Heart right ventricle (tissue), 16 donors: Measurements from ENCODE around the gene MSH4. TPM values are rescaled to one million over a fixed set of nuclear protein-coding genes. Genes with fewer than 3 reads are reported as not detected.

Experiments used
- ATAC-seq, 8 donors: fragments of 200-7000 bp; cut with Tn5 transposase; one replicate each; pipeline ENCODE4 v1.9.1; 2020; ENCODE audit warnings: mild to moderate bottlenecking in 8 of 8, moderate library complexity in 8 of 8, moderate number of reproducible peaks in 1 of 8
- DNase-seq, 2 donors: peaks; one replicate each; pipeline ENCODE4 v3.0.0-alpha.2; 2020
- H3K27ac ChIP-seq, 10 donors: fragments of 200-600 bp; sonication (generic) in 2 of 10; one replicate each; pipeline versions ENCODE4 v1.5.0 to v1.8.0; 2020 to 2022; ENCODE audit warnings: mild to moderate bottlenecking in 3 of 10
- H3K27me3 ChIP-seq, 7 donors: fragments of 200-600 bp; one replicate each; pipeline ENCODE4 v1.8.0; 2021 to 2022; ENCODE audit warnings: mild to moderate bottlenecking in 2 of 7
- H3K36me3 ChIP-seq, 9 donors: fragments of 200-600 bp; sonication (generic) in 1 of 9; one replicate each; pipeline versions ENCODE4 v1.5.0 to v1.8.0; 2020 to 2022; ENCODE audit warnings: mild to moderate bottlenecking in 2 of 9
- H3K4me1 ChIP-seq, 9 donors: fragments of 200-600 bp; sonication (generic) in 1 of 9; one replicate each; pipeline versions ENCODE4 v1.5.0 to v1.8.0; 2020 to 2022; ENCODE audit warnings: mild to moderate bottlenecking in 4 of 9
- H3K4me3 ChIP-seq, 10 donors: fragments of 200-600 bp; sonication (generic) in 2 of 10; one replicate each; pipeline versions ENCODE4 v1.5.0 to v1.8.0; 2020 to 2022; ENCODE audit warnings: mild to moderate bottlenecking in 7 of 10, moderate library complexity in 2 of 10
- H3K9me3 ChIP-seq, 11 donors: fragments of 200-600 bp in 10 of 11; sonication (generic) in 2 of 11; one replicate each; pipeline versions ENCODE4 v1.5.0 to v1.8.0; 2013 to 2022; ENCODE audit warnings: mild to moderate bottlenecking in 2 of 11, control low read depth in 1 of 11, moderate library complexity in 1 of 11
- WGBS, 2 donors: extraction: QIAGEN DNeasy Blood & Tissue Kit; methylation state at CpG; one replicate each; pipeline ENCODE4 v1.1.7; 2013; ENCODE audit warnings: inconsistent platforms in 1 of 2; 5-methylcytosine and 5-hydroxymethylcytosine counted together
- intact Hi-C, 10 donors: fragments of 100-400 bp; cut with DNase I; formaldehyde crosslinking; loops; one replicate each; pipeline versions ENCODE4 v1.11.1 to v1.14.2; 2022
- polyA plus RNA-seq, 2 donors: library from polyadenylated mRNA; stranded (reverse); fragments of 200-250 nt; gene quantifications; one replicate each; pipeline ENCODE4 v1.2.3, GENCODE V29; 2013
- total RNA-seq, 10 donors: library from RNA; stranded (reverse); fragmentation: NEBNext Ultra II Directional in 3 of 10; extraction: Animal tissue kit (Norgen Biotek cat#: 25700) in 3 of 10; gene quantifications; one replicate each; pipeline versions ENCODE4 v1.2.1 to v1.2.4, GENCODE V29; 2021 to 2023
- TF ChIP-seq, protein P1 (sequence below), 9 donors: fragments of 200-600 bp; sonication (generic) in 2 of 9; IDR thresholded peaks; one replicate each; pipeline versions ENCODE4 v1.5.0 to v1.8.0; 2021 to 2022; ENCODE audit warnings: antibody characterized with exemption in 9 of 9, mild to moderate bottlenecking in 5 of 9, moderate library complexity in 1 of 9
- donor health status: Arrhythmogenic right ventricular cardiomyopathy.
- donor health status: ischemic (EF 13 %, LVEDD 7.1; RV severe dilation, severe dysfunction).
- donor health status: healthy with polysubstance abuse.
- donor health status: DM: no; HTN: yes; CAD: no.
- donor health status: DM: no; HTN: no; CAD: no.
- donor health status: ischemic (EF 25% LVEDD 6.9; RV normal size, moderate dysfunction).
- donor health status: ischemic (EF 25% LVEDD 5.7; RV mildly dilated, moderate dysfunction).
- donor health status: healthy.
- donor health status: DM: yes; HTN: yes; CAD: no.
- donor health status: Ischemic cardiomyopathy.
- donor health status: ischemic (EF 35%, LVEDD 5.7; RV mildly dilated, moderate dysfunction).
- donor health status: nonischemic (EF 11% LVEDD 7.7; RV severe dilation, severe dysfunction).
- donor health status: DM: yes; HTN: yes; CAD: no.
- donor health status: PGD.
- donor health status: ischemic (EF 29% LVEDD 5.4; RV normal size, mild dysfunction).
- donor health status: nonischemic (EF 23%, LVEDD 6.1; RV moderate dilation, normal function).

MSH4 gene
- total and polyA plus RNA-seq, 12 donors = 0.12 to 0.88 (median 0.33) TPM

DNA sequence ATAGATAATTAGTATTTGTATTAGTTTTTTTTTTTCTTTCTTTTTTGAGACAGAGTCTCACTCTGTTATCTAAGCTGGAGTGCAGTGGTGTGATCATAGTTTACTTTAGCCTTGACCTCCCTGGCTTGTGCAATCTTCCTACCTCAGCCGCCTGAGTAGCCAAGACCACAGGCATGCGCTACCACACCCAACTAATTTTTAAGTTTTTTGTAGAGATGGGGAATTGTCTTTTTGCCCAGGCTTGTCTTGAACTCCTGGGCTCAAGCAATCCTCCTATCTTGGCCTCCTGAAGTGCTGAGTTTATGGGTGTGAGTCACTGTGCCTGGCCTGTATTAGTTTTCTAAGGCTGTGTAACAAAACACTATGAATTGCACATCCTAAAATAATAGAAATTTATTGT lies 58.3 kb downstream of the MSH4 start:
- intact Hi-C loops = no loop called here
- Histone ChIP-seq H3K27me3 (no peaks in the 10 kb centered on the region), H3K36me3 (no peaks in the 10 kb centered on the region), H3K4me3 (no peak overlapping the region), H3K9me3 (no peaks in the 10 kb centered on the region), H3K4me1 (no peaks in the 10 kb centered on the region), H3K27ac (no peak overlapping the region)
- no peak for DNase-seq
- TF ChIP-seq, protein P1, sequence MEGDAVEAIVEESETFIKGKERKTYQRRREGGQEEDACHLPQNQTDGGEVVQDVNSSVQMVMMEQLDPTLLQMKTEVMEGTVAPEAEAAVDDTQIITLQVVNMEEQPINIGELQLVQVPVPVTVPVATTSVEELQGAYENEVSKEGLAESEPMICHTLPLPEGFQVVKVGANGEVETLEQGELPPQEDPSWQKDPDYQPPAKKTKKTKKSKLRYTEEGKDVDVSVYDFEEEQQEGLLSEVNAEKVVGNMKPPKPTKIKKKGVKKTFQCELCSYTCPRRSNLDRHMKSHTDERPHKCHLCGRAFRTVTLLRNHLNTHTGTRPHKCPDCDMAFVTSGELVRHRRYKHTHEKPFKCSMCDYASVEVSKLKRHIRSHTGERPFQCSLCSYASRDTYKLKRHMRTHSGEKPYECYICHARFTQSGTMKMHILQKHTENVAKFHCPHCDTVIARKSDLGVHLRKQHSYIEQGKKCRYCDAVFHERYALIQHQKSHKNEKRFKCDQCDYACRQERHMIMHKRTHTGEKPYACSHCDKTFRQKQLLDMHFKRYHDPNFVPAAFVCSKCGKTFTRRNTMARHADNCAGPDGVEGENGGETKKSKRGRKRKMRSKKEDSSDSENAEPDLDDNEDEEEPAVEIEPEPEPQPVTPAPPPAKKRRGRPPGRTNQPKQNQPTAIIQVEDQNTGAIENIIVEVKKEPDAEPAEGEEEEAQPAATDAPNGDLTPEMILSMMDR (IDR thresholded peaks at IDR 0.05) = no peak
- 78 to 79% methylated on average over 2 of the region's 2 CpGs for WGBS, 2 donors
- no peak for ATAC-seq

DNA sequence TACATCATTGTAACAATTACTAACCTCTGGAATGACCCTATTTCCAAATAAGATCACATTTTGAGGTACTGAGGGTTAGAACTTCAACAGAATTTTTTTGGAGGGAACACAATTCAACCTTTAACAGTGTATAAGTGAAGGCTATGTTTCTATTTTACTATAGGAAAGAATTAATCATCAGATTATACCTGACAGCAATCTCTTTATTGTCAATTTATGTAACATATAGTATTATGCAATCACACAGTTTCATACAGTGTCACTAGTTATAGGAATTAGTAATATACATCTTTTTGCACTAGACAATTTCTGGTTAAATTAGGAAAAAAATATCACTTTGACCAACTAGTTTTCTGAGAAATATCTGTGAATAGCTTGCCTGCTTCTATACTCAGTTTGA lies 59.1 kb downstream of the MSH4 start:
- TF ChIP-seq, protein P1 (IDR thresholded peaks at IDR 0.05) = no peak
- Histone ChIP-seq H3K4me1 (no peaks in the 10 kb centered on the region), H3K27me3 (no peaks in the 10 kb centered on the region), H3K4me3 (no peak overlapping the region), H3K27ac (no peak overlapping the region), H3K36me3 (no peaks in the 10 kb centered on the region), H3K9me3 (no peaks in the 10 kb centered on the region)
- DNase-seq = no peak
- intact Hi-C loops = no loop called here
- no peak for ATAC-seq

DNA sequence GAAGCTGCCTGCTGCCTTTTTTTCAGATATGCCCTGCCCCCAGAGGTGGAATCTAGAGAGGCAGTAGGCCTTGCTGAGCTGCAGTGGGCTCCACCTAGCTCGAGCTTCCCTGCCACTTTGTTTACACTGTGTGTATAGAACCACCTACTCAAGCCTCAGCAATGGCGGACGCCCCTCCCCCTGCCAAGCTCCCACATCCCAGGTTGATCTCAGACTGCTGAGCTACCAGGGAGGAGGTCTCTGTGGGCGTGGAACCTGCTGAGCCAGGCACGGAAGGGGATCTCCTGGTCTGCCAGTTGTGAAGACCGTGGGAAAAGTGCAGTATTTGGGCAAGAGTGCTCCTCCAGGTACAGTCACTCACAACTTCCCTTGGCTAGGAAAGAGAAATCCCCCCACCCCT lies 65.1 kb downstream of the MSH4 start:
- Histone ChIP-seq H3K27ac (no peak overlapping the region), H3K27me3 (no peaks in the 10 kb centered on the region), H3K4me1 (no peaks in the 10 kb centered on the region), H3K36me3 (no peaks in the 10 kb centered on the region), H3K4me3 (no peak overlapping the region), H3K9me3 (no peaks in the 10 kb centered on the region)
- DNase-seq (no peak), ATAC-seq (no peak)
- TF ChIP-seq, protein P1 (IDR thresholded peaks at IDR 0.05) = no peak
- intact Hi-C loops = no loop called here
- 59 to 71% methylated on average over 6 of the region's 6 CpGs for WGBS, 2 donors

DNA sequence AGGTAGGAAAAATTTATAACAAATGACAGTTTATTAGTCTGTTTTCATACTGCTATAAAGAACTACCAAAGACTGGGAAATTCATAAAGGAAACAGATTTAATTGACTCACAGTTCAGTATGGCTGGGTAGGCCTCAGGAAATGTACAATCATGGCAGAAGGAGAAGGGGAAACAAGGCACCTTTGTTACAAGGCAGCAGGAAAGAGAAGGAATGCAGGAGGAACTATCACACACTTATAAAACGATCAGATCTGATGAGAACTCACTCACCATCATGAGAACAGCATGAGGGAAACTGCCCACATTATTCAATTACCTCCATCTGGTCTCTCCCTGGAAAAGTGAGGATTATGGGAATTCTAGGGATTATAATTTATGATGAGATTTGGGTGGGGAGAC lies 74.3 kb downstream of the MSH4 start:
- Histone ChIP-seq H3K27ac (no peak overlapping the region), H3K27me3 (no peaks in the 10 kb centered on the region), H3K36me3 (no peaks in the 10 kb centered on the region), H3K4me1 (no peaks in the 10 kb centered on the region), H3K4me3 (no peak overlapping the region), H3K9me3 (peaks cover 0 to 8% (median 0%) of the 10 kb centered on the region in 11 donors)
- intact Hi-C loops = no loop called here
- WGBS, 2 donors = 44 to 52% methylated on average over 1 of the region's 1 CpG
- DNase-seq = no peak
- TF ChIP-seq, protein P1 (IDR thresholded peaks at IDR 0.05) = no peak
- no peak for ATAC-seq

DNA sequence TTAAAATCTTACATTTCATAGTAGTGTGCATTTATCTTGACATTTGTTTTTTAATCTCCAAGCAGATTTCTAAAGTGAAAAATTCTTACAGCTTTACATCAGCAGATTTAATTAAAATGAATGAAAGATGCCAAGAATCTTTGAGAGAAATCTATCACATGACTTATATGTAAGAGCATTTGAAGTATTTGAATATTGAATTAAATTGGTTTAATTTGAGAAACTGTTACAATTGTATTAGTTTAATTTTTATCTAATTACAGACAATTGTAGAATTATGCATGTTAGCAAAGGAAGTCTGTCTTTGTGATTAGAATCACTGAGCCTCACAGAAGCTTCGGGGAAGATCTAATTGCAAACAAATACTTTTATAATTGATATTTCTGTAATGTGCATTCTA lies 83.3 kb downstream of the MSH4 start:
- ATAC-seq (no peak), DNase-seq (no peak)
- Histone ChIP-seq H3K4me1 (no peaks in the 10 kb centered on the region), H3K27me3 (no peaks in the 10 kb centered on the region), H3K9me3 (no peaks in the 10 kb centered on the region), H3K4me3 (no peak overlapping the region), H3K27ac (no peak overlapping the region), H3K36me3 (no peaks in the 10 kb centered on the region)
- TF ChIP-seq, protein P1 (IDR thresholded peaks at IDR 0.05) = no peak
- intact Hi-C loops = no loop called here
- WGBS, 2 donors = 67 to 68% methylated on average over 1 of the region's 1 CpG
